BE2C (cell line): ENCODE data around the gene PRRT2.

Source experiments
- DNase-seq: peaks from one replicate; pipeline ENCODE4 v3.0.0-alpha.2; 2020
- H3K27me3 ChIP-seq: fragments of 250-450 bp; sonication (Bioruptor Pico); 2 replicates; pipeline ENCODE4 v1.5.1; 2020; ENCODE audit warnings: mild to moderate bottlenecking
- H3K36me3 ChIP-seq: fragments of 250-450 bp; sonication (Bioruptor Pico); 2 replicates; pipeline ENCODE4 v1.5.1; 2020; ENCODE audit warnings: mild to moderate bottlenecking
- H3K4me1 ChIP-seq: fragments of 250-450 bp; sonication (Bioruptor Pico); 2 replicates; pipeline ENCODE4 v1.5.1; 2020
- H3K4me3 ChIP-seq: 2 replicates; pipeline ENCODE4 v1.5.1; 2011; ENCODE audit warnings: low read depth, low read length
- H3K9me3 ChIP-seq: fragments of 250-450 bp; sonication (Bioruptor Pico); 2 replicates; pipeline ENCODE4 v1.5.1; 2020
- CTCF ChIP-seq: IDR thresholded peaks from 2 replicates; pipeline ENCODE4 v1.5.1; 2012; ENCODE audit warnings: mild to moderate bottlenecking, low read depth, low read length

The PRRT2 gene

GRCh38 chr16:29806641-29807425, 5.2 kb upstream of the PRRT2 start:
- peaks cover 6% of the 10 kb centered on the region for H3K4me1 ChIP-seq
- H3K4me3 ChIP-seq = peak overlapping the region; percentile 80
- DNase-seq = peak; percentile 83
- H3K36me3 ChIP-seq = peaks cover 32% of the 10 kb centered on the region
- no peaks in the 10 kb centered on the region for H3K9me3 ChIP-seq
- TF ChIP-seq CTCF = no peak
- no peaks in the 10 kb centered on the region for H3K27me3 ChIP-seq

- Histone ChIP-seq H3K4me1 (peaks cover 6% of the 10 kb centered on the region), H3K4me3 (peak overlapping the region; percentile 80), H3K36me3 (peaks cover 29% of the 10 kb centered on the region), H3K9me3 (no peaks in the 10 kb centered on the region), H3K27me3 (no peaks in the 10 kb centered on the region)
- TF ChIP-seq CTCF = peak; percentile 63
- DNase-seq = peak; percentile 93
These were observed 4.4 kb upstream of the PRRT2 start for GRCh38 chr16:29807426-29808218.

DNA sequence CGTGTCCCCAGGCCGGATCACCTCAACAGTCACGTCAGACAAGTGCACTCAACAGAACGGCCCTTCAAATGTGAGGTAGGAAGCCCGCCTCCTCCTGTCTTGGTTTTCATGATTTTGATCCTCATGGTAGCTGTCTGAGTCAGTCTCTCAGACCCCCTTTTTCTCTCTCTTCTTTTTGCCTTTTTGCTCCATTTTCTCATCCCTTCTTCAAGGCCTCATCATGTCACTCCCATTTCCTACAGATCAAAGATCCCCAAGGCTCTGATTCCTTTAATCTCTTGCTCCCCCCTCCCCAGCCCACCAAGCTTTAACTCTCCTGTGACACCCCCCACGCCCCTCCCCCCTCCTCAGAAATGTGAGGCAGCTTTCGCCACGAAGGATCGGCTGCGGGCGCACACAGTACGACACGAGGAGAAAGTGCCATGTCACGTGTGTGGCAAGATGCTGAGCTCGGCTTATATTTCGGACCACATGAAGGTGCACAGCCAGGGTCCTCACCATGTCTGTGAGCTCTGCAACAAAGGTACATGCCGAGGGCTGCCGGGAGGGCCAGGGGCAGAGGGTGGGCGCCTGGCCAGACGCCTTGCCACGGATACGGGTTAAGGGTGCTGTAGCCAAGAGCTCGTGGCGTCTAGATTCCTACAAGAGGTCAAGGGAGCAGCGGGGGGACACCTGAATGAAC, 3.6 kb upstream of the PRRT2 start:
- DNase-seq = peak; percentile 40
- Histone ChIP-seq H3K4me1 (peaks cover 6% of the 10 kb centered on the region), H3K9me3 (no peaks in the 10 kb centered on the region), H3K4me3 (peak overlapping the region; percentile 80), H3K36me3 (peaks cover 21% of the 10 kb centered on the region), H3K27me3 (no peaks in the 10 kb centered on the region)
- no peak for TF ChIP-seq CTCF

DNA sequence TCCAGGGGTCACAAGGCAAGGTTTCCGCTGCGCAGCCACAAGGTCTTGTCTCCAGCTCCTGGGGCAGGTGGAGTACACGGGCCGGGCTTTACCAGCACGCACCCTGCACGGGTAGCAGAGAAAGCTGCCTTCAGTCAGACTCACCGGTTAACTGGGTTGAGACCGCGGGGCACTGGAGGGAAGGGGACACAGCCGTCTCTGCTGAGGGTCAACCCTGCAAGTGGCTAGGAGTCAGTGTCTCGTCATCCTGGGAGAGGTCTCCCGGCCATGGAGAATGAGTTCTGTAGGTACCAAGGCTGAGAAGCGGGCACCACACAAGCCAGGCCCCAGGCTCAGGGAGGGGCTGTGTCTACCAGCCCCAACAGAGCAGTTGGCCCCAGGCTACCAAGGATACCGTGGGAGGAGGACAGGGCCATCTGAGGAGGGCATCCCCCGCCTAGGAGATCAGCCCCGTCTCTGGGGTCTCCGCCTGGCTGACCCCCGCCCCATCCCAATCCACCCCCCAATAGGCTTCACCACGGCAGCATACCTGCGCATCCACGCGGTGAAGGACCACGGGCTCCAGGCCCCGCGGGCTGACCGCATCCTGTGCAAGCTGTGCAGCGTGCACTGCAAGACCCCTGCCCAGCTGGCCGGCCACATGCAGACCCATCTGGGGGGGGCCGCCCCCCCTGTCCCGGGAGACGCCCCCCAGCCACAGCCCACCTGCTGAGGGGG, 2.8 kb upstream of the PRRT2 start:
- H3K36me3 ChIP-seq = peaks cover 20% of the 10 kb centered on the region
- DNase-seq = no peak

More for the DNA sequence above, 2.8 kb upstream of the PRRT2 start:
- no peak for TF ChIP-seq CTCF
- Histone ChIP-seq H3K4me3 (peak overlapping the region; percentile 80), H3K9me3 (no peaks in the 10 kb centered on the region), H3K4me1 (peaks cover 6% of the 10 kb centered on the region), H3K27me3 (no peaks in the 10 kb centered on the region)
